Measurements from ENCODE around the gene HHLA2. TPM values are rescaled to one million over a fixed set of nuclear protein-coding genes. Genes with fewer than 3 reads are reported as not detected.
A peak's percentile ranks its signal among the peaks of the same experiment; 100 is the strongest.

The HHLA2 gene
- total RNA-seq, 2 donors from 2014 or later: 2.1 TPM; not detected in 1

DNA sequence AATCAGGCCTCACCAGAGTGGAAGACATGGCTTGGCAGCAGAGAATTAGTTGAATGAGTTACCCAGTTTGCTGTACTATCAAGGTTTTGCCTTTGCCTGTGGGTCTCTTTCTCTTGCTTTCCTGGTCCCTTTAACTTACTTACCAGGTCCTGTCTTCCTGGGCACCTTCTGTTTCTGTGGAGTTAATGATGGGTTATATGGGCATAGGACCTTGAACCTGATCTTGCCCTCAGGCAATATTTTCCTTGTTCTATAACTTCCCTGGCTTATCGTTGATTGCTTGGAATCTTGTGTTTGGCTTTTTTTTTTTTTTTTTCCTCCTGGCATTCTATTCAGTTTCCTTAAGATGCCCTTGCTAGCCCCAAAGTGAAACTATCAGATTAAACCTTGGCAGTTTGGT, 106.8 kb downstream of the HHLA2 start:
- no peaks in the 10 kb centered on the region for H3K9me3 ChIP-seq
- peaks cover 21% of the 10 kb centered on the region for H3K4me1 ChIP-seq
- 25 to 30% methylated on average over 1 of the region's 1 CpG for WGBS, 2 donors
- no peak for ATAC-seq
- no peak overlapping the region for H3K27ac ChIP-seq
- TF ChIP-seq, protein P1, sequence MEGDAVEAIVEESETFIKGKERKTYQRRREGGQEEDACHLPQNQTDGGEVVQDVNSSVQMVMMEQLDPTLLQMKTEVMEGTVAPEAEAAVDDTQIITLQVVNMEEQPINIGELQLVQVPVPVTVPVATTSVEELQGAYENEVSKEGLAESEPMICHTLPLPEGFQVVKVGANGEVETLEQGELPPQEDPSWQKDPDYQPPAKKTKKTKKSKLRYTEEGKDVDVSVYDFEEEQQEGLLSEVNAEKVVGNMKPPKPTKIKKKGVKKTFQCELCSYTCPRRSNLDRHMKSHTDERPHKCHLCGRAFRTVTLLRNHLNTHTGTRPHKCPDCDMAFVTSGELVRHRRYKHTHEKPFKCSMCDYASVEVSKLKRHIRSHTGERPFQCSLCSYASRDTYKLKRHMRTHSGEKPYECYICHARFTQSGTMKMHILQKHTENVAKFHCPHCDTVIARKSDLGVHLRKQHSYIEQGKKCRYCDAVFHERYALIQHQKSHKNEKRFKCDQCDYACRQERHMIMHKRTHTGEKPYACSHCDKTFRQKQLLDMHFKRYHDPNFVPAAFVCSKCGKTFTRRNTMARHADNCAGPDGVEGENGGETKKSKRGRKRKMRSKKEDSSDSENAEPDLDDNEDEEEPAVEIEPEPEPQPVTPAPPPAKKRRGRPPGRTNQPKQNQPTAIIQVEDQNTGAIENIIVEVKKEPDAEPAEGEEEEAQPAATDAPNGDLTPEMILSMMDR (IDR thresholded peaks at IDR 0.05): no peak
- no peak for TF ChIP-seq POLR2A (IDR thresholded peaks at IDR 0.05)
- no peaks in the 10 kb centered on the region for H3K27me3 ChIP-seq
- intact Hi-C loops (cut with DNase I): no loop called here
- H3K36me3 ChIP-seq (replicated peaks in 1 of 2; ENCODE audit: insufficient read depth in 1 of 2, low read depth in 2 of 2): no peaks in the 10 kb centered on the region
- DNase-seq: no peak
- H3K4me3 ChIP-seq: no peak overlapping the region

DNA sequence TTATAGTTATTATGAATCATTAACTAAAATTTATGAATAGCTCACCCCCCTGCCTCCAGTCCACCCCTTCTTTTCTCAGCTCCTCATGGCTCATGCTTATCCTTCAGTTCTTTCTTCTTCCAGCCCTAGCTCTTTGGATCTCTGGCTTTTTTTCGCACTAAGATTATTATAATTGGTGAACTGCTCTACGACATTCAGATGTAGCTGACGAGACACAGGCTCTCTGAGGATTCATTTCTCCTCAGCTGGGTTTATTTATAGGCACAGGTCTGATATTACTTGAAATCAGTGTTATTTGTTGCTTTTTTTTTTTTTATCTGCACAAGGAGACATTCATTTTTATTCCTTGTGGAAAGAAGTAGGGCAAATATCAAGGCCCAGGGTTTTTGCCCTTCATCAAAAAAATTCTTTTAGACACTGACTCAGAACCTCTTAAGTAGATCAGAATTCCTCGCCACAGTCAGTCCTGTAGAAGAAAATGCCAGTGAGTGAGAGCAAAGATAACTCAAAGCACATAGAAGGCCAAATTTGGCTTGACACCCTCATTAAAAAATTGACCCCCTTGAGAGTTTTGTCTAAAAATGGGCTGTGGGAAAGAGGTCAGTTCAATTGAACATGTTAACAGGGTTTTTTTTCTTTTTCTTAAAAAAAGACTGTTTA, 107.5 kb downstream of the HHLA2 start:
- no peaks in the 10 kb centered on the region for H3K36me3 ChIP-seq (replicated peaks in 1 of 2; ENCODE audit: insufficient read depth in 1 of 2, low read depth in 2 of 2)
- H3K27me3 ChIP-seq: no peaks in the 10 kb centered on the region
- H3K4me1 ChIP-seq: peaks cover 21% of the 10 kb centered on the region
- DNase-seq (no peak), ATAC-seq (no peak)
- intact Hi-C loops (cut with DNase I): no loop called here
- H3K9me3 ChIP-seq: no peaks in the 10 kb centered on the region
- WGBS, 2 donors: 89 to 92% methylated on average over 4 of the region's 4 CpGs
- no peak overlapping the region for H3K4me3 ChIP-seq
- no peak overlapping the region for H3K27ac ChIP-seq
- TF ChIP-seq, protein P1 (IDR thresholded peaks at IDR 0.05): no peak
- no peak for TF ChIP-seq POLR2A (IDR thresholded peaks at IDR 0.05)

DNA sequence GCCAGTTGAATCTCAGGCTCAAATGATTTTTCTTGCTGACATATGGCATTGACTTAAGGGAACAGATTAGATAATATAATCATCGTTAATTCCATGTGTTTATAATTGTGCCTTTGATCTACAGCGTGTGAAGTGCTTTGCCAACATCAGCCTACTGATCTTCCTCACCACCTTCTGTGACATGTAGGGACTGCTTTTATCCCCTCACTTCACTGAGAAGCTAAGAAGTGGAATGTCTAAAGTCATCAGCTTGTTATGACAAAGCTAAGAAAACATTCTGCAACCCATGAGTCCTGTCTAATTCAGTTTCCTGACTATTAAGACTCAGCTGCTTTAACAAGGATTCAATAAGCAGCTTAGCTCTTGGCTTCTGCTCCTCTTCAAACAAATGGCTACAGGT, 108.0 kb downstream of the HHLA2 start:
- H3K27me3 ChIP-seq: no peaks in the 10 kb centered on the region
- DNase-seq (no peak), ATAC-seq (no peak)
- intact Hi-C loops (cut with DNase I): no loop called here
- WGBS, 2 donors: 34 to 40% methylated on average over 2 of the region's 2 CpGs
- TF ChIP-seq POLR2A (IDR thresholded peaks at IDR 0.05): no peak
- TF ChIP-seq, protein P1 (IDR thresholded peaks at IDR 0.05): no peak
- no peaks in the 10 kb centered on the region for H3K36me3 ChIP-seq (replicated peaks in 1 of 2; ENCODE audit: insufficient read depth in 1 of 2, low read depth in 2 of 2)
- no peak overlapping the region for H3K4me3 ChIP-seq
- H3K9me3 ChIP-seq: no peaks in the 10 kb centered on the region
- no peak overlapping the region for H3K27ac ChIP-seq
- peaks cover 21% of the 10 kb centered on the region for H3K4me1 ChIP-seq

DNA sequence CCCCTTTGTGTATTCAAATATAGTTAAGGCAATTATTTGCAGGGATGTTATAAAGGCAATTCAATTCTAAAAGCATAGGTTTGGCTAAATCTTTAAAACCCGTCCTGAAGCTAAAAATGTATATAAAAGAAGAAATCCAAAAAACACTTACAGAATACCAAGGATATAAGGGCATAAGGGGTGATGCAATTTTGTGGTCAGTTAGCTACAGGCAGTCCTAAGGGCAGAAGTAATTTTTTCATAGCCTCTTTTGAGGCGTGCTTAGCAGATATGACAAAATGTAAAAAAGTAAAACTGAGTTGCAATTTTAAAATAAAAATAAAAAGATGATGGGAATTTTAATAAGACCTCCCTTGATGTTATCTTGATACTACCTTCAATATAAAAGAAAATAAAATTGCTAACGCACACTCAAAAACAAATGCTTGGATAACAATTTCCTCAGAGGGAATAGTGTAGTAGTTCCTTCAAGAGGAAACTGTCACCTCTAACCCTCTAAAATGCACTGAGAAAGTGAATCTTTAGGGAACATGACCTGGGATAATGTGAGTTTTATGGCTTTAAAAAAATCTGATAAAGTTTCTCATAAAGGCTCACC, 109.8 kb downstream of the HHLA2 start:
- Histone ChIP-seq H3K27ac (peak overlapping the region in 1 of 4 donors; percentile 5), H3K36me3 (replicated peaks in 1 of 2; ENCODE audit: insufficient read depth in 1 of 2, low read depth in 2 of 2) (no peaks in the 10 kb centered on the region), H3K9me3 (no peaks in the 10 kb centered on the region), H3K4me3 (no peak overlapping the region), H3K27me3 (no peaks in the 10 kb centered on the region), H3K4me1 (peaks cover 21% of the 10 kb centered on the region)
- 64 to 81% methylated on average over 3 of the region's 3 CpGs for WGBS, 2 donors
- no peak for TF ChIP-seq POLR2A (IDR thresholded peaks at IDR 0.05)
- TF ChIP-seq, protein P1 (IDR thresholded peaks at IDR 0.05): no peak
- intact Hi-C loops (cut with DNase I): no loop called here
- ATAC-seq (no peak), DNase-seq (no peak)

Data from body of pancreas (tissue), 4 donors.